ENCODE data around the gene SOCS7. TPM values are rescaled to one million over a fixed set of nuclear protein-coding genes. Genes with fewer than 3 reads are reported as not detected.

Gene SOCS7, protein sequence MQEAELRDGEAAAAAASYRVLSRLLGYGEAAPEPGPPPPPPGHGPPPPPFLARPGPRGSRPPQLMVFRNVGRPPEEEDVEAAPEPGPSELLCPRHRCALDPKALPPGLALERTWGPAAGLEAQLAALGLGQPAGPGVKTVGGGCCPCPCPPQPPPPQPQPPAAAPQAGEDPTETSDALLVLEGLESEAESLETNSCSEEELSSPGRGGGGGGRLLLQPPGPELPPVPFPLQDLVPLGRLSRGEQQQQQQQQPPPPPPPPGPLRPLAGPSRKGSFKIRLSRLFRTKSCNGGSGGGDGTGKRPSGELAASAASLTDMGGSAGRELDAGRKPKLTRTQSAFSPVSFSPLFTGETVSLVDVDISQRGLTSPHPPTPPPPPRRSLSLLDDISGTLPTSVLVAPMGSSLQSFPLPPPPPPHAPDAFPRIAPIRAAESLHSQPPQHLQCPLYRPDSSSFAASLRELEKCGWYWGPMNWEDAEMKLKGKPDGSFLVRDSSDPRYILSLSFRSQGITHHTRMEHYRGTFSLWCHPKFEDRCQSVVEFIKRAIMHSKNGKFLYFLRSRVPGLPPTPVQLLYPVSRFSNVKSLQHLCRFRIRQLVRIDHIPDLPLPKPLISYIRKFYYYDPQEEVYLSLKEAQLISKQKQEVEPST
- 10 to 100 TPM; 12.7 to 20.7 (median 17.3) TPM for polyA plus RNA-seq (ENCODE audit: insufficient read depth in 1 of 5, insufficient read length in 5 of 5, low replicate concordance in 1 of 5)
- long read RNA-seq, donor 1, partial matches to known transcripts: 0 of 1 reads
- long read RNA-seq, donor 1, other reads (novel, unspliced or antisense): 0 of 1 reads
- long read RNA-seq, donor 2, partial matches to known transcripts: 0 of 1 reads
- long read RNA-seq, donor 2, other reads (novel, unspliced or antisense): 0 of 1 reads
- long read RNA-seq, donor 3: 0 reads
- long read RNA-seq, donor 4: 0 reads
- long read RNA-seq, donor 5, partial matches to known transcripts: 0 of 2 reads
- long read RNA-seq, donor 5, other reads (novel, unspliced or antisense): 0 of 2 reads
- long read RNA-seq, donor 6, partial matches to known transcripts: 0 of 1 reads
- long read RNA-seq, donor 6, other reads (novel, unspliced or antisense): 0 of 1 reads
- long read RNA-seq, donor 7, full-length matches to known transcripts: 5 of 5 reads
- long read RNA-seq, donor 7, partial matches to known transcripts: 0 of 5 reads
- long read RNA-seq, donor 7, other reads (novel, unspliced or antisense): 0 of 5 reads
- long read RNA-seq, donor 8: 0 reads

- peak; percentile 93 to 94 for DNase-seq
Observed at GRCh38 chr17:38351412-38352222, at the start of gene SOCS7. Gene SOCS7, plus strand, starts transcription at chr17:38351844. Its CDS starts 209 bp downstream, at chr17:38352053.

- no peak for DNase-seq
Observed at GRCh38 chr17:38315497-38315896, 36.1 kb upstream of the SOCS7 start.

DNA sequence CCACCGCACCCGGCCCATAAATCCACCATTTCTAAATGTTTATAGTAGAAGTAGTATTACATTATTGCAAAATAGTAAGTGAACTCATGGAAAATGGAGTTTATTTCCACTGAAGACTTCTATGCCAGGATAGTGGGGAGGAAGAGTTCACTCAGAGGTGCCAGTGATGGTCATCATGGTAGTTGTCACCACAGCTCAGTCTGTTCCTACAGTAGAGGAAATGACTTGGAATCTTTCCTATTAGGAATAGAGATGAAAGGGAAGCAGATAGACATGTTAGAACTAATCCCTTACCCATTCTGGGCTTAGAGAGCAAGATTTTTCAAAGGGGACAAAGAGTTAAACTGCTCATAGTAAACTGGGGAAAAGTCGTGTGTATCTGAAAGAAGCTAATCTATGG is 34.6 kb upstream of the SOCS7 start:
- no peak for DNase-seq

DNA sequence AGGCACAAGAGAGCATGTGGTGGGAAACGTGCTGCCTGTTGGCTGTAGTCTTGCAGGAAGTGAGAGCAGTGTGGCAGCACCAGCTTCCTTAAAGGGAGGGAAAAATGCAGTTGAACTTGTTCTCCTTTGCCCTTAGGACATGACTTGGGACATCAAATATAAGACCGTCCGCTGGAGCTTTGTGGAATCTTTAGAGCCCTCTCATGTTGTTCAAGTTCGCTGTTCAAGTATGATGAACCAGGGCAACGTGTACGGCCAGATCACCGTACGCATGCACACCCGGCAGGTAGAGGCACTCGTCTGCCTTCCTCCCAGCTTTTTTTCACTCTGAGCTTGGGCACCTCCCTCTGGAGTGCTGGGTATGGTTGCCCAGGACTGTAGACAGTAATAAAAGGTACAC is 31.2 kb upstream of the SOCS7 start:
- DNase-seq: peak; percentile 28 to 37

GRCh38 chr17:38322156-38322779 is 29.4 kb upstream of the SOCS7 start:
- DNase-seq: peak in 1 of 2 donors; percentile 30

GRCh38 chr17:38322897-38323296 is 28.7 kb upstream of the SOCS7 start:
- no peak for DNase-seq

DNA sequence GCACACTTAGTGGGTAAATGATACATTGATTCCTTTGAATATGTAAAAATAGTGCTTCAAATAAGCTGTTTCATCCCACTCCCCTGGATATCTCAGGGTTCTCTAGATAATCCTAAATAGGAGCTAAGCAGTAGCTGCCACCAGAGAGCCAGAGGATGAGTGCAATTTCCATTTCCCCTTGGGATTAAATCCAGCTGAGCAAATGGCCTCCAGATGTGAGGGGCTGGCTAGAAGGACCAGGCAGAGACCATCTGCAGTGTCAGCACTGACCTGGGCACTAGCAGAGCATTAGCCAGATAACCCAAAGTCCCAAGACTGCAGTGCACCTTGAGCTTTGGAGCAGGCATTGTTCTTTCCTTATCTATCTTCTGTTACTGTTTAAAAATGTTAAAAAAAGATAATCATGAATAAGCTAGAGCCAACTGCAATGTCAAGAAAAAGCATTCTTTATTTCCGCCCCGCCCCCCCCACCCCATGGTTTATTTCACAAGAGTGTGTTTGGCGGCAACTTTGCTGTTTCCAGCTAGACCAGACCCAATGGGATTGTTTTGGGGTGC is 27.4 kb upstream of the SOCS7 start:
- no peak for DNase-seq

- no peak for DNase-seq
Observed at GRCh38 chr17:38324772-38325171, 26.9 kb upstream of the SOCS7 start.

DNA sequence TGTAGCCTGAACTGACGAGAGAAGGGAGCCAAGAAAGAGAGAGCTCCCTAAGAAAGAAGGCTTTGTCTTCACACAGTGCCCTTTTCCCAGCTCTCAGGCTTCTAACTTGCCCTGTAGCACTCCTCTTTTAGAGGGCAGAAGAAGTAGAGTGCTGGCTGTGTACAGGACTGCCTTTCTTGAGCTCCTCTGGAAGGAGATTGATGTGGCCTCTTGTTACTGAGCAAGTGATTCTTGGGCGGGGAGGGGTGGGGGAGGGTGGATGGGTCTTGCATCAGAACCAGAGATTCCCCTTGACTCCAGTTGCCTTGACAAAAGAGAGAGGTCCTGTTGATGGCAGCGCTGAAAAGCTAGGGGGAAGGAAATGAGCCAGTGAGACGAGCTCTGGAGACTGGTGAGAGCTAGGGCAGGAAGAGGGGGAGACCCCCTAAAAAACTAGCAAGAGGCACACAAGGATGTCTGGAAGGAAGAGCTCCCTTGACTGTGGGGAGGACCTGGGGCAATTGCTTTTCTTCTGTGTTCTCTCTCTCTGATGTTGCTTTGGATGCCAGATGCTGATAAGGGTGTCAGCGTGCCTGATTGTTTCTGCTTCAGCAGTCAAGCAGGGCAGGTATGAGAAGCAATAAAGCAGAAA is 26.3 kb upstream of the SOCS7 start:
- no peak for DNase-seq

DNA sequence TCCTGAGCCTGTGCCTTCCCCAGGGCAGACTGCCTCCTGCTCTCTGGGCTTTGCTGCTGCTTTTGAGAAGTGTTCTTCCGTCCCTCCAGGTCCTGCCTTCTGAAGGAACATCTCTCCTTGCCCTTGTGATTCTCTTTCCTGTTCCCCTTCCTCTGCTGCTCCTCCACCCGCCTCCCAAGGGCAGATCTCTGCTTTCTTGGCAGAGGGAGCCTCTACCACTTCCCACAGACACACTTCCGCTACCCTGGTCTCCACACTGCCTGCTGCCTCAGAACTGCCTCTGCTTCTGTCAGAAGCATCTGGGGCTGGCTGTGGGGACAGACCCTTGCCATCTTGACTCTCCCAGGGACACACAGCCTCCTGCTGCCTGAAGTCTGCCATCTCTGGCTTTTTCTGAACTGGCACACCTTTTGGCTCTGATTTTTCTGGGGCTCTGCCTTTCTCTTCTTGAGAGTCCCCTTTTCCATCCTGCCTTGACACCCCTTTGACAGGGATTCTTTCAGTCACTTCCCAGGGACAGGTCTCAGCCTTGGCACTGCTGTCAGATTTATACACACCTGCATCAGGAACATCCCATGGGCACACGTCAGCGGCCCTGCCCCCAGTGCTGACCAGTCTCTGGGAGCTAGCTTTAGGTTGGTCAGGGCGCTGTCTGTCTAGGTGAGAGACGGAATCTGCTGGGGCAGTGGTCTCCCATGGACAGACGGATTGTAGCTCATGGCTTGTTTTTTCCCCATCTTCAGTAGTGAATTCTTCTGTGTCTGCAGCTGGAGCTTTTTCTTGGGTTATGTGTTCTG is 24.4 kb upstream of the SOCS7 start:
- no peak for DNase-seq

DNA sequence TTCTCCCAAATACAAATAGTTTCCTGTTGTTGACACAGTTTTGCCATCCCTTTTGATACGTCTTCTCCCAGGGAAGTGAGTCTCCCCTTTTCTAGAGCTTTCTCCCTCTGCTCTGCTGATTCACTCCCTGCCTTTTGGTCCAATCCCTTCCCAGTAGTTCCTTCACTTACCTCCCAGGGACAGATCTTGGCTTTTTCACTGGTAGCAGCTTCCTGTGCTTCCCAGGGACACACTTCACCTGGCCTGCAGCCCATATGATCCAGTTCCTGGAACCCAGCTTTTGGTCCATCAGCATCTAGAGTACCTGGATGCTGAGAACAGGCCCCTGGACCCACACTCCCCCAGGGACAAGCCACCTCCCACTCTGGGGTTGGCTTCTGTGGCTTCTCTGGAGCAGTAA is 23.7 kb upstream of the SOCS7 start:
- no peak for DNase-seq

- DNase-seq: no peak
Observed at GRCh38 chr17:38328620-38329019, 23.0 kb upstream of the SOCS7 start.

DNA sequence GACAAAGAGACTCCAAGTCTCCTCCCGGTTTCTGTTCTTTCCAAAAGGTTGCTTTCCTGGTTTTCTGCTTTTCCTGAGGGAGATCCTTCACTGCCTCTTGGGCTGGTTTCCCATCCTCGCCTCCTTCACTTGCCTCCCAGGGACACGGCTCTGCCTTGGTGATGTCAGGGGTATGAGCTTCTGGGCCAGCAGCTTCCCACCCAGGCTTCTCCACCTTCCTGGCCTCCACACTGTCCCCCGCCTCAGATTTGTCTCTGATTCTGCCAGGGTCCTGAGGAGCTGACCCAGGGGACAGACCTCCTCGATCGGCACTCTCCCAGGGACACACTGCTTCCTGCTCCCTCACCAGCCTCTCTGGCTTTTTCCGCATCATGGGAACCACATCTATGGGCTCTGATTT is 22.4 kb upstream of the SOCS7 start:
- no peak for DNase-seq

- DNase-seq: no peak
Observed at GRCh38 chr17:38329808-38330730, 21.6 kb upstream of the SOCS7 start.

DNA sequence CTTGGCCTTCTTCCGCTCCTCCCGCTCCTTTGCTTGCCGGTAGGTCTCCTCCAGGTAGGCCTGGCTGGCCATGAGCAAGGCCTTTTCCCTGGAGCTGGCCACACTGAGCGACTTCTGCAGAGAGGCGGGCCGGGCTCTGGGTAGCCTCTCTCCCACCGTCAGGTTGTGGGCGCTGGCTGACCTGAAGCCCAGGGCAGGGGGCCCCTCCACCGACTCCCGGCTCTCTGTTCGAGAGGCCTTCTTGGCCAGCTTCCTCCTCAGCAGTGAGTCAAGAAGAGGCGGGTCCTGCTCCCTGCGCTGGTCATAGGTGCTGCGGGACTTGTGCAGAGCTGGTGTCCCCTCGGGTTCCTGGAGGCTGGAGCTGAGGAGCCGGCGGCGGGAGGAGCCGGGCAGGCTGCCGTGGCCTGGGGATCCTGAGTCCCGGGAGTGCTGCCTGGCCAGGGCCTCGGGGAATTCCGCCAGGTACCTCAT is 20.7 kb upstream of the SOCS7 start:
- no peak for DNase-seq

GRCh38 chr17:38332735-38333134 is 18.9 kb upstream of the SOCS7 start:
- DNase-seq: no peak

GRCh38 chr17:38333635-38334295 is 17.9 kb upstream of the SOCS7 start:
- DNase-seq: no peak

All from right lung (tissue), 10 donors.